GM10248 (cell line): Measurements from ENCODE around the gene TLE2.
A peak's percentile ranks its signal among the peaks of the same experiment; 100 is the strongest.

Experiments used
- CTCF ChIA-PET: fragments of 300-600 bp; sonication (Branson Sonifier 250); formaldehyde crosslinking; extraction: SDS; loops from one replicate; lab custom pipeline; 2021; ENCODE audit warnings: antibody characterized with exemption; lab: Yijun Ruan, JAX
- POLR2A ChIA-PET: fragments of 350-650 bp; sonication (Branson Sonifier 250); formaldehyde crosslinking; extraction: SDS; loops from one replicate; lab custom pipeline; 2020; ENCODE audit warnings: antibody characterized with exemption; lab: Yijun Ruan, JAX
- DNase-seq: peaks from one replicate; pipeline ENCODE4 v3.0.0; 2012; ENCODE audit errors: extremely low spot score
- TF ChIP-seq, protein P1 (sequence below): IDR thresholded peaks from 2 replicates; pipeline ENCODE4 v1.5.1; 2012; ENCODE audit warnings: mild to moderate bottlenecking, low read depth; ENCODE audit errors: extremely low read depth, missing control alignments, control extremely low read depth

The TLE2 gene

GRCh38 chr19:3068071-3068470, 39.0 kb upstream of the TLE2 start:
- CTCF ChIA-PET = interaction anchor here (0.9 to 2.2 kb wide), 6 partner anchors 8 to 106 kb away, joined by 3 to 6 read pairs (median 4); no protein-coding TSS in a partner anchor
- no peak for DNase-seq
- TF ChIP-seq, protein P1, sequence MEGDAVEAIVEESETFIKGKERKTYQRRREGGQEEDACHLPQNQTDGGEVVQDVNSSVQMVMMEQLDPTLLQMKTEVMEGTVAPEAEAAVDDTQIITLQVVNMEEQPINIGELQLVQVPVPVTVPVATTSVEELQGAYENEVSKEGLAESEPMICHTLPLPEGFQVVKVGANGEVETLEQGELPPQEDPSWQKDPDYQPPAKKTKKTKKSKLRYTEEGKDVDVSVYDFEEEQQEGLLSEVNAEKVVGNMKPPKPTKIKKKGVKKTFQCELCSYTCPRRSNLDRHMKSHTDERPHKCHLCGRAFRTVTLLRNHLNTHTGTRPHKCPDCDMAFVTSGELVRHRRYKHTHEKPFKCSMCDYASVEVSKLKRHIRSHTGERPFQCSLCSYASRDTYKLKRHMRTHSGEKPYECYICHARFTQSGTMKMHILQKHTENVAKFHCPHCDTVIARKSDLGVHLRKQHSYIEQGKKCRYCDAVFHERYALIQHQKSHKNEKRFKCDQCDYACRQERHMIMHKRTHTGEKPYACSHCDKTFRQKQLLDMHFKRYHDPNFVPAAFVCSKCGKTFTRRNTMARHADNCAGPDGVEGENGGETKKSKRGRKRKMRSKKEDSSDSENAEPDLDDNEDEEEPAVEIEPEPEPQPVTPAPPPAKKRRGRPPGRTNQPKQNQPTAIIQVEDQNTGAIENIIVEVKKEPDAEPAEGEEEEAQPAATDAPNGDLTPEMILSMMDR = no peak
- POLR2A ChIA-PET = no interaction called here

- CTCF ChIA-PET = interaction anchor here (0.9 to 2.2 kb wide), 4 partner anchors 8 to 43 kb away, joined by 3 to 6 read pairs (median 4); no protein-coding TSS in a partner anchor
- no peak for DNase-seq
- POLR2A ChIA-PET = no interaction called here
- TF ChIP-seq, protein P1 = no peak
These were observed 38.5 kb upstream of the TLE2 start for GRCh38 chr19:3067563-3067962.

- CTCF ChIA-PET = interaction anchor here (1.0 to 1.7 kb wide), 2 partner anchors 9 to 12 kb away, joined by 3 to 5 read pairs; no protein-coding TSS in a partner anchor
- POLR2A ChIA-PET = no interaction called here
- no peak for DNase-seq
- TF ChIP-seq, protein P1 = no peak
These were observed 37.5 kb upstream of the TLE2 start for GRCh38 chr19:3066482-3067049.

DNA sequence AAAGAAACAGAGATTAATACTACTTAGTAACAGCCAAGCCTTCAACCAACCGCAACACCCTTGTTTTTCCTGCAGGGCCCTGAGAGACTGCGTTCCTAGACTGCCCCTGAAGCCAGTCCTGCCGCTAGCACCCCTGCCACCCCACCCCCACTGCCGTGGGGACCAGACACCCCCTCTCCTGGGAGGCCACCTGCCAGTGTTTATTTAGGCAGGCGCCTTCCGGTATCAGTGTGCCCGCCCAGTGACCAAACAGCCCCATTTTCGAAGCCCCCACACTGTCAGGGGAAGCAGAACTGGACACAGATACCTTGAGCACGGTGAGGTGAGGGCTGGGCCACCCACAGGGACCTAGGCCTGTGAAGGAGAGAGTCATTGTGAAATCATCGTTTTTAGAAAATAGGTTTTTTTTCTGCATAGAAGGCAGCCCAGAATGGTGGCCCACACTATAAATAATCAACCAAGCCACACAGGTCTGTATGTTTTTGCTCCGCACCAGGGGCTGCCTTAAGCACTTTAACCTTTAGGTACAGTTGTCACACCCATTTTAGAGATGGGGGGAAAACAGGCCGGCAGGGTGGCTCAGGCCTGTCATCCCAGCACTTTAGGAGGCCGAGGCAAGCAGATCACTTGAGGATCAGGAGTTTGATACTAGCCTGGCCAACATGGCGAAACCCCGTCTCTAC, 36.7 kb upstream of the TLE2 start:
- ChIA-PET CTCF (interaction anchor here (1.0 to 1.1 kb wide), 2 partner anchors 12 to 30 kb away, joined by 3 to 5 read pairs; no protein-coding TSS in a partner anchor), POLR2A (interaction anchor here (0.6 kb wide), 1 partner anchor 38 kb away, joined by 5 read pairs; no protein-coding TSS in a partner anchor)
- peak; percentile 81 for DNase-seq
- TF ChIP-seq, protein P1 = no peak

- no peak for DNase-seq
- TF ChIP-seq, protein P1 = no peak
- POLR2A ChIA-PET = no interaction called here
- CTCF ChIA-PET = interaction anchor here (0.8 to 1.7 kb wide), 3 partner anchors 11 to 113 kb away, joined by 3 to 8 read pairs (median 4); no protein-coding TSS in a partner anchor
These were observed 34.9 kb upstream of the TLE2 start for GRCh38 chr19:3064011-3064330.
